Measurements from ENCODE around the gene GLG1.
"Not testable (repeated sequence)": the region's sequence is repeated elsewhere in the genome, so short reads cannot be mapped to it uniquely, and the experiment has no call there.

Gene GLG1

DNA sequence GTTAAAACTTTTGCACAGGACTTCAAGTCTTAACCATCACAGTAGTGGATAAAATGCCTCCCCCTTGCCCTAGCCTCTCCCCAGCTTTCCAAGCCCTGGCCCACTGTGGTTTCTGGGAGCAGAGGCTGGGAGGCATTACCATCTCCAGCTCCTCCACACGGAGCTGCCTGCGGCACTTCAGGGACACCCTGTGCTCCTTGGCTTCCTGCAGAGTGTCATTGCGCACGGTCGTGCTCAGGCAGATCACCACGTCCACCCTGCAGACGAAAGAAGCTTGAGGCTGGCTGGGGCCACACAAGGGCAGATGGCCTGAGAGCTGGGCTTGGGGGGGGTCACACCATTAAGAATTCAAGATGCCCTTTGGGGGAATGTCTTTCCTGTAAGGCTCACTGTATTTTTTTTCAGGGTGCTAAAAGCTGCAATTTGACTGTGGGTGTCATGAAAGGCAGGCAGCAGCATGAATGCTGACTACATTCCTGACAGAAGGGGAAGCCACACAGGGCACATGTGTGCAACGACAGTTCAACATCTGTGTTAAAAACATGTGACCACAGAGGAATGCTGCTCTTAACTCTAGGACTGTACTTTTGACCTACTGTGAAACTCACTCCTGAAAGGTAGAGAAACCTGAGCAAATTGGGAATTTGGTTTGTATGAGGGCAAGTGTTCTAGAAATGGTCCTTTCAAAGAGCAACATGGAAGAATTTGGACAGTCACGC is 137.9 kb downstream of the GLG1 start:
- no peak for DNase-seq

DNA sequence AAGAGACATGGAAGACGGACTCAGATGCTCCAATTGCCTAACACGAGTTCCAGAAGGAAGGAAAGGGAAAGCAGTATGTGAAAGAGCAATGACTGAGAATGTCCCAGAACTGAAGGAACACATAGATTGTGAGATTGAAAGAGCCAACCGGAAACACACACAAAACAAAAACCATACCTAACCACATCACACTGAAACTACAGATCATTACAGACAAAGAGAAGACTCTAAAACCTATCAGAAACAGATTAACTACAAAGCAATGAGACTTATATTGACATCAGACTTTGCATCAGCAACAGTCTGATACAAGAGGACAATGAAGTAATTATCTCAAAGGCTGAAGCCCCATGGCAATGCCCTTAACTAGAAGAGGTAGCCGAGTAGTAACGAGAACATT is 140.0 kb downstream of the GLG1 start:
- no peak for DNase-seq

DNA sequence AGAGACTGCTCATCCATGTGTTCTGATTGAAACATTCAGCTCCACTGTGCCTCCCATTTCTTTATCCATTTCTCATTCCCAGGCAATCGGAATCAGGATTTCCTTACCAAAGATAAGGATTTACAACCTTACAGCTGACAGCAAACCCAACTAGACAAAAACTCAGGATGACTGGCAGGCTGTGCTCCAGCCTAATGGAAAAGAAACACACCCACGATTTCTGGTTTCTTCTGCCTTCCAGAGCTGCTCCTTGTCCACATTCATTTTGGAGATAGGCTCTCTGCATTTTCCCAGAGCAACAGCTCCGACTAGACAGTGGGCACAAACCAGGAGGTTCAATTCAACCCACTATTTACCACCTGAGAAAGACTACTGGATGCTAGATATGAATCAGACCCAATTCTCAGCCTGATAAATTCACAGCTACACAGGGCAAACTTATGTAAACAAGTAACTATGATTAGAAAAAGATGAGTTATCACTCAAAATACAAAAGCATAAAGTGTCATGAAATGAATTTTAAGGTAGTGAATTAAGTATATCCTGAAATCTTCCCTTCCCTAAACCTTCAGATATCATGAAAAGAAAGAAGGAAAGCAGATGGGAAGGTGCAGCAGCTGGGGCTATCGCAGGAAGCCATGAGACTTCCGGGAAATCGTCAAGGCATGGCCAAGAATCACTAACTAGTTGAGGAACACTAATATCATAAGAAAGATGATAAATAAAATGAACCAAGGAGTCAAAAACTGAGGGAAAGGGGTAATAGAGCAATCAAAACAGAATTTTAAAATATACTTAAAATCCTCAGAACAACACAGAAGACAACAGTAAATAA is 140.8 kb downstream of the GLG1 start:
- DNase-seq = no peak

DNA sequence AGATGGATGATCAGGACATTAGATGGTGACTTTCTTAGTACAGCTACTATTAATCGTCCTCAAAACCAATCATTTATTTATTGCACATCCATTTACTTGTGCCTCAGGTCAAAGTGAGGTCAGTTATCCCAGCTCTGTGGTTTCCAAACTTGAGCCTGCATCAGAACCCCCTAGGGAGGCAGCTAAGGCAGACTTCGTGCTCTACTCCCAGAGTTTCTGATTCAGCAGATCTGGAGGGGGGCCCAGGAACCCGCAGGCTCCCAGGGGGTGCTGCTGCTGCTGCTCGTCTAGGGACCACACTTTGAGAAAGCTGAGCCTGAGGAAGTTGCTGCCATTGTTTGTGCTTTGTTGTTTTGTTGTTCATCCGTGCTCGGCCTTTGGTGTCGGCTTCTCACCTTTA is 141.6 kb downstream of the GLG1 start:
- no peak for DNase-seq

DNA sequence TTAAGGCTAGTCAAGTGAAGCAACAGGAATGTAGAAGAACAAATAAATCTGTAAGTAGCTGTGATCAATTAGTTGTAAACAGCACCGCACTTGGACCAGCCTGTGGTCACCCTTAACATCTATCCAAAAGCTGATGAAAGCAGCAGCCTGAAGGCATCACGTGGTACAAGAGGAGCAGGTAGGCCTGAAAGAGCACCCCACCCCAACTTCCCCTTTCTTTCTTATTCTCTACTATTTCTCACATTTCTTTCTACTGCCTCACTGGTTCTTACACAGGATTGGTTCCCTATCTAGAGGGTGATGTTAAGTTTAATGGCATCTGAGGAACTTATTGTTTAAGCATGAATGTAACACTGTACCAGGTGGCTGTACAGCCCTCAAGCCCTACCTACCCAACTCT is 143.0 kb downstream of the GLG1 start:
- DNase-seq = no peak

DNA sequence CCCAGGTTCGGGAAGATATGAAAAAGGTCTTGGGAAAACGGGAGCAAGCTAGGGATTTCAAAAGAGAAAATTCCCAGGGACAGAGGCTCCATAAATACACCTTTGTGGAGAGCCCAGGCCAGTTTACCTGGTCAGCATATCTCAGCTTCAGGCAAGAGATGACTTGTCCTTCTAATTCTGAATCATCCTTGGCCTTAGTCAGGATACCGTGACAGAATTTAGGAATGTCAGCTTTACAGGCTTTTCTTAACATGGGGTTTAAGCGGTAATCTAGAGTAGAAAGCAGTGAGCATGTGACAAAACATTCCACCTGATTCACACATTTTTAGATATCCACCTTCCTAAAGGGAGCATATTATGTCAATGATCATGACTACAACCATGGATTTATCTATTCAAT is 144.6 kb downstream of the GLG1 start:
- DNase-seq = no peak

DNA sequence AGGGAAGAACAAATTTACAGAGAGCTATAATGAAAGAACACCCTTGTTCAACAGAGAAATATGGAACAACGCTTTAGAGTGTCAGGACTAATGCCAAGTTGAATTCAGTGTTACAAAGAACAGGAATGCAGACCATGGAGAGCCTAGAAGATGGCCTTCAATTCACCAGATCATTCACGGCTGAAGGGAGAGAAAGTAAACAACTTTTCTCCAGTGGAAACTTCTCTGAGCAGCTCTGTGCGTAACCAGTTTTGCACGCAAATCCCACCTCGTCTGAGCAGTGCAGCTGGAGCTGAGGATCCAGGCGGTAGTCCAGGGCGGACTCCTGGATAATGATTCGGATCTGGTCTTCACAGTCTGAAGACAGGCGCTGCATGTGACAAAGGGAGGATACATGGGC is 145.1 kb downstream of the GLG1 start:
- no peak for DNase-seq

DNA sequence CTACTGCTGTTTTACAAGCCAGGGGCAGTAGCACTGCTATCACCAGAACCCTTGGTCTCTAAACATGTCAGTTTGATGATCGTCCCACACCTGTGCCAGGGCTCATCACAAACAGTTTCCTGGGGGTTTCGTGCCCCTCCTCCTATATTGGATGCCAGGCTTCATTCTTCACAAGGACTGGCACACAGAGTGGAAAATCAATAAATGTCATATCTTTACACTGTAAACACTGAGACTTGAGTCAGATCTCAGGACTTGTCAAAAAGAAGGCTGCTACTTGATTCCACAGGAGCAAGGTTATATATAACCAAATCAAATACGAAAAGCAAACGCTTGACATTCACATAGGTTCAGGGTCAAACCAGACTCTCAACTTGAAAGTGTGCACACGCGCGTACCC is 146.4 kb downstream of the GLG1 start:
- DNase-seq = no peak

DNA sequence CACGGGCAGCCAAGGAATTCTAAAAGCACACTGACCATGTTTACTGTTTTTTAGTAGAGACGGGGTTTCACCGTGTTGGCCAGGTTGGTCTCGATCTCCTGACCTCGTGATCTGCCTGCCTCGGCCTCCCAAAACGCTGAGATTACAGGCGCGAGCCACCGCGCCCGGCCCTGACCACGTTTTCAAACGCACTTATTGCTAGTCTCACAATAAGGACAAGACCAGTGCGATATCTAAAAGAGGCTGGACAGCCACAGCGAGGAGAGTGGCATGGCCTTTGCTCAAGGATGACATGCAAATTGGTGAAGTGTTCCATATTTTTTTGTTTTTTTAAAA is 150.7 kb downstream of the GLG1 start:
- DNase-seq = no peak

DNA sequence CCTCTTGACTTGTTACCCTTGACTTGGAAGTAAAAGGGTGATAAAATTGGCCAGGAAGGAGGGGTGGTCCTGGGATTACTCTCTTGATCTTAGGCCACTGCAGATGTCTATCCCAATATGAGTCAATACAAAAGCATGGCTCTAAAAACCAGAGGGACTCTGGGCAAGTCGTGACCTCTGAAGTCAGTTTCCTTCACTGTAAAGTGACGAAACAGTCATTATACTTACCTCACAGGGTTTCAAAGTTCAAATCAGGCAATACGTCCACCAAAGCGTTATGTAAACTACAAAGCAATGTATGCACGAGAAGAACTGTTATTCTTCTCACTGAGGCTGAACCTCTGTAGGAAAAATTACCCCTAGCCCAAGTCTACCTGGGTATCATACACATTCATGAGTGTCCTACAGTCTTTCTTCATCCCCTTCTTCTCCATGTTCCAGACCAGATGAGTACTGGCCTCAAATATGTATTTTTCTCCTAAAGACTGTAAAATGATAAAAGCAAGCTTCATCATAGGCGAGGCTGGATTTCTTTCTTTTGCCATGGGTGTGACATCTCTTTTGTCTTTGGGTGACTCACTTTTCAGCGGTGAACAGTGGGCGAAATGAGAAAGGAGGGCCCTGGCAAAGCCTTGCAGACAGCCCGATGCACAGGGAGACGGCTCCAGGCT is 151.2 kb downstream of the GLG1 start:
- DNase-seq = no peak

DNA sequence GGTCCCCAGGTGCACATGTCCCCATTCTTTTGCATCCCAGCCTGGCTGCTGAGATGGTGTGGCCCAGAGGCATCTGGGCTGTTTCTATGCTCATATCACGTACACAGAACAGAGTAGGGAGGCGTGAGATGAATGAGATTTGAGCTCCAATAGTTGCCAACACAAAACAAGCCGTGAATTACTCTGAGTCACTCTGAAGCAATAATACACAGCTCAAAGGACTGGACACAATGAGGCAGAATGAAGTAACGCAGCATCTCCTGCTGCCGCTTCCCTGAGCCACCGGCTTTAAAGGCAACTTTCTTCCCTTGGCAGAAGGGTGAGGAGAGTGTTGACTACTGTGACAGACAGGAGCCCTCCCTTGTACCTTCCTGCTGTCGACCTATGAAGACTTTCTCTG is 151.7 kb downstream of the GLG1 start:
- no peak for DNase-seq

DNA sequence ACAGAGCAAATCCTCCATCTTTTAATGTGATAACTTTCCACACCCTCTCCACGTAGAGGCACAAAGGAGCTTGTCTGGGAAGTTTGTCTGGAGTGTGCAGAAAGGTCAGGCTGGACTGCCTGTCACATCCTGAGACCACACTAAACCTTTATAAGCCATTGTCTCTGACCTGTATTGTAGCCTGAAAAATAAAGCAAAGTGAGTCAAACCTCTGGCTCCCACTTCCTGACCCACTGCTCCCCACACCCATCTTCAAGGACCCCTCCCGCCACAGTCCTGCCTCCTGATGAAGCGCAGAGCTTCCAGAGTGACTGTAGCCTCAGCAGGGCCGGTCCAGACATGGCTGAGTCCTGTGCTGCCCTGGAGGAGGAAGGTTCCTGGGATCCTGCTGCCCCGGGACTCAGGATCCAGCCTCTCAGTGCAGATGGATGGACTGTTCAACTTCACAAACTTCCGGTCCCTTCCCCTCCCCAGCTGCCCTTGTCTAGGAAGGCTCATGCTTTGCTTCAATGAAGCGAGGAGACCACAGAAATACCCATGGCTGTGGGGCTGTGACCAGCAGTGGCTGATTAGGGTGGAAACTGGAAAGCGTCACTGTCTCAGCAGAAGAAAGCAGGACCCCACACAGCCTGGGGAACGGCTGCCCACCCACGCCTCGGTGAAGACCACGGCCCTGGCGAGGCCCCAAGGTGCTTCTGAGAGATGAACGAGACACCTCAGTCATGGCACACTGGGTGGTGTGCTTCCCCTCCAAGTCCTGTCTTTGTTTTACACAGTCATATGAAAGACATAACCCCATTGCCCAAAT is 154.8 kb downstream of the GLG1 start:
- DNase-seq = no peak

DNA sequence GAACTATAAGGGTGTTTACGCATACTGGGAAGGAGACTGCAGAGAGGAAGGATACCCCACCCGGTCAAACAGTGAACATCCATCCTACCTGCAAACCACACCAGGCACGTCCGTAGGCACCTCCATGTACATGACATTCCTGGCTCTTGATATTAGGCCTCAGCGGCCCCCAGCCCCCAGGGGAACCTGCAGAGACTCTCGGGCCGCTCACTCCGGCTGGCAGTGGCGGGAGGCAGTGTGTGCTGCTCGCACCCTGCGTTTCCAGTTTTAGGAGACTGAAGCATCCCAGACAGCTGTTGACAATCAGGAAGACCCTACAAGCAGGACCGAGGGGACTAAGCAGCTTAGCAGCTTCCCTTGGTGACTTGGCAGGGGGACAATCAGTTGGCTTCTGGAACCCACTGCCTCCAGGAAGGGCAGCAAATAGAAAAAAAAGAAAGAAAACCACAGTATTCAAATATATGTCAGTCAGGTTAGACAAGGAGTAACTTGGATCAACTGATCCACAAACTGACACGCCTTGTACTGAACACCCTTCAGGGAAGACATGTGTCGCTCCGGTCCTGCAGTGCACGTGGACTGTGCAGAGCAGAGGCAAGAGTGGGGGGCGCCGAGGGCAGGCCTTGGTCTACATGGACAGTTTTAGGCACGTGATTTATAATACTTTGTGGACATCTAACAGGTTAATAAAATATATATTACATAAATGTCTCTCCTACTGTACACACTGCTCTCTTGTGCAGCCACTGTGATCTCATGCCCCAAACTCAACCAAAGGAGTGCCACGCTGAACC is 155.8 kb downstream of the GLG1 start:
- DNase-seq = no peak

DNA sequence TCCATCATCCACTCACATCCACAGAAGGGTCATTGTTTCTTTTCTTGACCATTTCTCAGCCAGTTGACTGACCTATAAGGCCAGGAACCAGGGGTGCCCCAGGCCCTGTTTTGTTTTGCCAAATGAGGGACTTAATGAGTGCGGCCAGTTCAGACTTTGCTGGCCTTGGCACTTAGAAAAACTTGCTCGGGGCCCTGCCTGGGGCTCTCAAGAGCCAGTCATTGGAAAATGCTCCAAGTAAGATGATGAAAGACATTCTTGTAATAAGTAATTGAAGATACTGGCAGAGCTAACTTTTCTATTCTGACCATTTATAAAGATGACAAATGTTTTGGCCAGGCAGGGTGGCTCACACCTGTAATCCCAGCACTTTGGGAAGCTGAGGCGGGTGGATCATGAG is 156.7 kb downstream of the GLG1 start:
- no peak for DNase-seq

DNA sequence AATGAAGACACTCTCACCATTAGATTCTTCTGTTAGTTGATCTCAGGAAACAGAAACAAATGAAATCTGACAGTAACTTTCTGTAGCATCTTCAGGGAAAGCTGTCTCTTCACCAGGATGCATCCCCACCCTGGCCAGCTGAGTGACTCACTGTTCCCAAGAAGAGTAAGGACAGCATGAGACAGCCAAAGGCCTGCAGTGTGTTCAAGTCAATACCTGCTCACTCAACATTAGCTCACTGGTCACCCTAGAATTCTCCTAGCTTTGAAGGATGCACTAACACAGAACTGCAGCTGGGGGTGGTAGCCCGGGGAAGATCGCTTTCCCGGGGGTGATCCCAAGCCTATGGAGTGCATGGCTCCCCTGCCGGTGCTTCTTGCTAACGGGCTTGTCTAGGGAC is 157.4 kb downstream of the GLG1 start:
- DNase-seq = no peak

DNA sequence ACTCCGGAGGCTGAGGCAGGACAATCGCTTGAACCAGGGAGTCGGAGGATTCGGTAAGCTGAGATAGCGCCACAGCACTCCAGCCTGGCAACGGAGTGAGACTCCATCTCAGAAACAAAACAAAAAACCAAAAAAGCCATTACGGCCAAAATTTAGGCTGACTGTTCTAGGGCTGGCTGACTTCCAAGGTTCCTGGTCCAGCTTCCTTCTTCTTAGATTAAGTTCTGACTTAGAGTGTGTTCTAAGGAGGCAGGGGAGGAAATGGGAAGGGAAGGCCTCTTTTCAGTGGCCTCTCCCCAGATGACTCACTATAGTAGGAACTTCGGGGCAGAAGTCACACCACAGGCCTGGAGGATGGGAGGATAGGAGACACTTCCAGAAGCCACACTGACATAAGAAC is 157.9 kb downstream of the GLG1 start:
- DNase-seq = no peak

DNA sequence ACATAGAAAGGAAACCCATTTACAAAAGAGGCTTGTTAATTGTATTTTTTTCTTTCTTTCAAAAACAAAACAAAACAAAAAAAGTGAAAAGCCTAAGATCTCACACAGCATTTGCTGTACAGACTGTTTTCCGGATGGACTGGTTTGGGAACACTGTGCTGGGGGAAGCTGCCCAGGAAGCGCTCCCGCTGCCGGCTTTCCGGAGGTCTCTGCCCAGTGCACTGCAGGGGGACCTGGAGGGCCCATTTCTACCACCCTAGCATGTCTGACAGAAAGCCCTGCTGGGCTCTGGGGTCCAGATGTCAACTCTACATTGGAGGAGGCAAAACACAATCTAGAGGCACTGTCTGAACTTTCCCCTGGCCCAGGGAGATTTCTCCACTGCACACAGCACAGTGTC is 159.3 kb downstream of the GLG1 start:
- no peak for DNase-seq

DNA sequence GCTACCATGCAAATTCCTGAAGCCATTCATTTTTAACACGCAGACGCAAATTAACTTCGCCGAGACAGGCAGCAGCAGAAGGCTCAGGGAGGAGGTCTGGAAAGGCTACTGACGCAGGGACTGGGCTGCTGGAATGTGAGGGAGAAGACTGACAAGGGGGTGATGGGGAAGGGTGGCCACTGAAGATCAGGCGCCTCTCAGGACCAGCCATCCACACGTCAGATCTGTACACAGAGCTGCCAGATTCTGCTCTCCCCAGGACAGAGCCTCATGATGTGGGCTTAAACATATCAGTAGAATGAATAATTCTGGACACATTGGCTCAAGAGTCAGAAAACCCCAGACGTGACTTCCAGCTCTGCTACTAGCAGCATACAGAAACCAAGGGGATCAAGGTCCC is 160.0 kb downstream of the GLG1 start:
- no peak for DNase-seq

DNA sequence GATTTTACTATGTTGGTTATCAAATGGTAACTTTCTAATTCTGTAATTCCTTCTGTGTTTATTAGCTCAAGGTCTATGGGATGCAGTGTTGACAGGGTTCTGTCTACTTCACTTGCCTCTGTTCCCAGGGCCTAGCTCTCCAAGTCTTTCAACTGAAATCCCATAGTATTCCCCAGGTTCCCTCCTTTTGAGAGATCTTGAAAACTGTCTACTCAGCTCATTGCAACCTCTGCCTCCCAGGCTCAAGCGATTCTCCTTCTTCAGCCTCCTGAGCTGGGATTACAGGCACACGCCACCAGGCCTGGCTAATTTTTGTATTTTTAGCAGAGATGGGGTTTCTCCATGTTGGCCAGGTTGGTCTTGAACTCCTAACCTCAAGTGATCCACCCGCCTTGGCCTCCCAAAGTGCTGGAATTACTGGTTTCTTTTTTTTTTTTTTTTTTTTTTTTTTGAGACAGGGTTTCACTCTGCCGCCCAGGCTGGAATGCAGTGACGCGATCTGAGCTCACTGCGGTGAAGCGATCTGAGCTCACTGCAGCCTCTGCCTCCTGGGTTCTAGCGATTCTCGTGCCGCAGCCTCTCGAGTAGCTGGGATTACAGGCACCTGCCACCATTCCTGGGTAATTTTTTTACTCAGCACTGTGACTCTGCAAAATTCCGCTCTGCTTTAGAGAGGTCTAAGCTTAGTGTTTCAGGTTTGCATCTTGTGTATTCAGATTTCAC is 163.1 kb downstream of the GLG1 start:
- not testable (repeated sequence) for DNase-seq

DNA sequence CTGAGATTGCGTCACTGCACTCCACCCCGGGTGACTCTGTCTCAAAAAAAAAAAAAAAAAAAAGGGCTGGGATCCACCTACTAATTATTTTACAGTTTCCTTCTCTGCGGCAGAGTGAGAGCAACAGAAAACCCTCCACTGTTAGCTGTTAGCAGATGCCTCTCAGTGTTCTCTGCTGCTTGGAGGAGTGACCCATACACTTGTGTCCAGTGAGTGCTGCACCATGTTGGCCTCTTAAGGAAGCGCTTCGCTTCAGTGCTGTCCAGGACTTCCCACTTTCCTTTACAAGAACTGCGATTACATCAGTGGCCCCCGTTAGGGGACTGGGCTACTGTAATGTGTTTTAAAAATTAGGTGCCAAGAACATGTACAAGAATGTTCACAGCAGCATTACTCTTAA is 167.2 kb downstream of the GLG1 start:
- DNase-seq = no peak

DNA sequence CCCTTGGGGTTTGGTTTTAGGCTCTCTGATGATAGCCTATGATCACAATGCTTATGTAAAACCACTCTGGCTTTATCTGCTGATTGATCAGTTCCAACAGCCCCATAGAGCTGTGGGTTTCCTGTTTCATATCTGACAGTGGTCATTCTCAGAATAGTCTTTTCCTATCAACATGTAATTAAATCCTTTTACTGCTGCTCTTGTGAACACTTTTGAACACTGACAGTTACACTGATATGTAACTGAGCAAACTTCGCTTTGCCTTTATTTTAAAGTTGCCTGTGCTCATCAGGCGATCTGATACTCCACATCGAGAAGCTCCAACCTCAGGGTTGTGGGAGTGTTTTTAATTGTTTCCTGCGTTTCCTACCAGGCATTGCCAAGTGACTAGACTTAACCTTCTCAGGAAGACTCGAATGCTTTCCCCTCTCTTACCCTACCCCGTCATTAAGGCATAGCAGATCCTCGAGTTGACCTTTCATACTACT is 168.4 kb downstream of the GLG1 start:
- DNase-seq = no peak

DNA sequence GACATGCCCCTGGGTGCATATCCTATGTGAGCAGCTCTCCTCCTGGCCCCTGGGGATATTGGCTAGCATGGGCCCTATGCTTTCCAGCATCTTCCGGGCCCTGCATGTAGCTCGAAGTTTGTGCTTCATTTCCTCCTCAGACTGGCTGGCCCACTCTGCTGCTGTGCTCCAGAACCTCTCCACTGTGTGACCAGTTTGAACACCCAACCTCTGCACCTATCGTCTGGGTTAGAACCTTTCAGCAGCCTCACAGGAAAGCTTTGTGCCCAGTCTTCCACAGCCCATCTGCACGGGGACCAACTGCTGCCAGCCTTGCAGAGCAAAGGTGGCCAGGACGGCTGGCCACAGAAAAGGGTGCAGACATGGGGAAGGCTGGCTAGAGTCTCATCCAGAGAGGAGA is 175.4 kb downstream of the GLG1 start:
- no peak for DNase-seq
